ENCODE results near the gene CAPZA1. TPM values are rescaled to one million over a fixed set of nuclear protein-coding genes. Genes with fewer than 3 reads are reported as not detected.

CAPZA1 gene
- polyA plus RNA-seq, 1 donor from 2014 or later: 82.2 TPM

- no peaks in the 10 kb centered on the region for H3F3A ChIP-seq (ENCODE audit: insufficient read depth, low read length, poor library complexity, severe bottlenecking)
Measured at GRCh38 chr1:112715264-112716053, 95.8 kb downstream of the CAPZA1 start, which contains the start of gene PPM1J. Gene PPM1J (minus strand): TSS chr1:112715332. CDS start chr1:112715301, 31 bp downstream.

More at GRCh38 chr1:112715264-112716053, 95.8 kb downstream of the CAPZA1 start, which contains the start of gene PPM1J:
- Histone ChIP-seq H3K27me3 (ENCODE audit: insufficient read depth, low read depth, low read length) (peaks cover 27% of the 10 kb centered on the region), H3K27ac (ENCODE audit: low read length) (peak within 1 kb of the TSS; percentile 29), H3K36me3 (ENCODE audit: insufficient read depth, low read length) (no peaks in the 10 kb centered on the region), H3K79me2 (replicated peaks; ENCODE audit: insufficient read depth, low read length) (no peaks in the 10 kb centered on the region), H3K9ac (ENCODE audit: low read length) (peak within 1 kb of the TSS; percentile 74), H3K9me2 (ENCODE audit: insufficient read depth, low read length) (no peaks in the 10 kb centered on the region), H4K20me1 (ENCODE audit: insufficient read depth) (no peaks in the 10 kb centered on the region), H3K4me2 (ENCODE audit: low read length) (peak within 1 kb of the TSS; percentile 98), H3K4me3 (ENCODE audit: low read length) (peak within 1 kb of the TSS; percentile 88), H2AFZ (ENCODE audit: low read depth, low read length) (peak within 1 kb of the TSS; percentile 53), H3K9me3 (ENCODE audit: low read length) (no peaks in the 10 kb centered on the region)
- TF ChIP-seq REST (IDR thresholded peaks at IDR 0.05; ENCODE audit: borderline replicate concordance) (peak; percentile 47), TAF1 (IDR thresholded peaks at IDR 0.05; ENCODE audit: low read depth) (no peak), MXI1 (conservative IDR thresholded peaks at IDR 0.05; ENCODE audit: poor library complexity, severe bottlenecking) (peak; percentile 8), SMC3 (conservative IDR thresholded peaks at IDR 0.05; ENCODE audit: poor library complexity) (no peak), EZH2 (IDR thresholded peaks at IDR 0.05; ENCODE audit: borderline replicate concordance, insufficient read depth, low read length, poor library complexity, severe bottlenecking) (no peak), RAD21 (conservative IDR thresholded peaks at IDR 0.05) (no peak), POLR2AphosphoS5 (IDR thresholded peaks at IDR 0.05) (peak; percentile 46), CTCF (IDR thresholded peaks at IDR 0.05; ENCODE audit: poor library complexity, severe bottlenecking) (no peak), EP300 (conservative IDR thresholded peaks at IDR 0.05; ENCODE audit: poor library complexity, severe bottlenecking) (no peak)

Data from neural cell (in vitro differentiated cells).